NT2/D1 (cell line): ENCODE results near the gene FCER2.

ENCODE experiments used
- SUZ12 ChIP-seq: IDR thresholded peaks from 2 replicates; pipeline ENCODE4 v1.6.1; 2011; ENCODE audit not compliant: insufficient read length, insufficient read depth; ENCODE audit errors: extremely low read depth
- YY1 ChIP-seq: IDR thresholded peaks from 2 replicates; pipeline ENCODE4 v1.6.1; 2011; ENCODE audit not compliant: insufficient read length, insufficient read depth
- ZNF274 ChIP-seq: IDR thresholded peaks from 2 replicates; pipeline ENCODE4 v1.6.1; 2011; ENCODE audit warnings: mild to moderate bottlenecking, low read depth, low read length

DNA sequence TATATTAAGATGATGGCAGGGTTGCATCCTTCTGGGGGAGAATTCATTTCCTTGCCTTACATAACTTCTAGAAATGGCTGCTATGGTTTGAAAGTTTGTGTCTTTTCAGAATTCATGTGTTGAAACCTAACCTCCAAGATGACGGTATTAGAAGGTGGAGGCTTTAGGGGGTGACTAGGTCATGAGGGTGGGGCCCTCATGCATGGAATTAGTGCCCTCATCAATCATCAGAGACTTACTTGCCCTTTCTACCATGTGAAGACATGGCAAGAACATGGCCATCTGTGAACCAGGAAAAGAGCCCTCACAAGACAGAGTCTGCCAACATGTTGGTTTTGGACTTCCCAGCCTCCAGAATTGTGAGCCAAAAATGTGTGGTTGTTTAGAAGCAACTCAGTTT, 14.8 kb upstream of the FCER2 start:
- TF ChIP-seq ZNF274 = no peak
- TF ChIP-seq YY1 = no peak
- TF ChIP-seq SUZ12 = no peak
